Measurements from ENCODE around the gene CENPB. TPM values are rescaled to one million over a fixed set of nuclear protein-coding genes. Genes with fewer than 3 reads are reported as not detected.

The CENPB gene
- polyA plus RNA-seq, 1 donor from 2014 or later, result 37.9 TPM

DNA sequence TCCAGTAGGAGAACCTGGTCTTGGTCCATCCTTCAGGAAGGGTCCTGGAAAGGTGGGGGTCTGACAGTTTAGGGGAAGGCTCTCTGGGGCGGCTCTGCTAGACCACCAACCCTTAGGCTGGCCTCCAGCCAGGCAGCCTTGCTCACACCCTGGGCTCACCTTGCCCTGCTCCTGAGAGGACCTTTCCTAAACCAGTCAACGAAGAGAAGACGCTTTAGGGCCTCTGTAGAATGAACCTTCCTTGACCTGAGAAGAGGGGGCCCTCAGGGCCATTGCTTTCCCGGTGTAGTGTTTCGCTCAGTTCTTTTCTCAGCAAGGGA is 10.6 kb upstream of the CENPB start:
- no peaks in the 10 kb centered on the region for H3K9me2 ChIP-seq (ENCODE audit: insufficient read depth, low read length)
- H3K4me3 ChIP-seq (ENCODE audit: low read length), result no peak overlapping the region
- no peaks in the 10 kb centered on the region for H3K36me3 ChIP-seq (ENCODE audit: insufficient read depth, low read length)
- H3F3A ChIP-seq (ENCODE audit: insufficient read depth, low read length, poor library complexity, severe bottlenecking), result no peaks in the 10 kb centered on the region
- H3K27ac ChIP-seq (ENCODE audit: low read length), result no peak overlapping the region
- H3K9me3 ChIP-seq (ENCODE audit: low read length), result no peaks in the 10 kb centered on the region
- TF ChIP-seq SMC3 (conservative IDR thresholded peaks at IDR 0.05; ENCODE audit: poor library complexity), result no peak
- TF ChIP-seq EP300 (conservative IDR thresholded peaks at IDR 0.05; ENCODE audit: poor library complexity, severe bottlenecking), result no peak
- TF ChIP-seq EZH2 (IDR thresholded peaks at IDR 0.05; ENCODE audit: borderline replicate concordance, insufficient read depth, low read length, poor library complexity, severe bottlenecking), result no peak
- TF ChIP-seq TAF1 (IDR thresholded peaks at IDR 0.05; ENCODE audit: low read depth), result no peak
- TF ChIP-seq POLR2AphosphoS5 (IDR thresholded peaks at IDR 0.05), result no peak
- TF ChIP-seq, protein P1, sequence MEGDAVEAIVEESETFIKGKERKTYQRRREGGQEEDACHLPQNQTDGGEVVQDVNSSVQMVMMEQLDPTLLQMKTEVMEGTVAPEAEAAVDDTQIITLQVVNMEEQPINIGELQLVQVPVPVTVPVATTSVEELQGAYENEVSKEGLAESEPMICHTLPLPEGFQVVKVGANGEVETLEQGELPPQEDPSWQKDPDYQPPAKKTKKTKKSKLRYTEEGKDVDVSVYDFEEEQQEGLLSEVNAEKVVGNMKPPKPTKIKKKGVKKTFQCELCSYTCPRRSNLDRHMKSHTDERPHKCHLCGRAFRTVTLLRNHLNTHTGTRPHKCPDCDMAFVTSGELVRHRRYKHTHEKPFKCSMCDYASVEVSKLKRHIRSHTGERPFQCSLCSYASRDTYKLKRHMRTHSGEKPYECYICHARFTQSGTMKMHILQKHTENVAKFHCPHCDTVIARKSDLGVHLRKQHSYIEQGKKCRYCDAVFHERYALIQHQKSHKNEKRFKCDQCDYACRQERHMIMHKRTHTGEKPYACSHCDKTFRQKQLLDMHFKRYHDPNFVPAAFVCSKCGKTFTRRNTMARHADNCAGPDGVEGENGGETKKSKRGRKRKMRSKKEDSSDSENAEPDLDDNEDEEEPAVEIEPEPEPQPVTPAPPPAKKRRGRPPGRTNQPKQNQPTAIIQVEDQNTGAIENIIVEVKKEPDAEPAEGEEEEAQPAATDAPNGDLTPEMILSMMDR (IDR thresholded peaks at IDR 0.05; ENCODE audit: poor library complexity, severe bottlenecking), result no peak
- TF ChIP-seq MXI1 (conservative IDR thresholded peaks at IDR 0.05; ENCODE audit: poor library complexity, severe bottlenecking), result no peak
- TF ChIP-seq RAD21 (conservative IDR thresholded peaks at IDR 0.05), result no peak
- TF ChIP-seq, protein P2, sequence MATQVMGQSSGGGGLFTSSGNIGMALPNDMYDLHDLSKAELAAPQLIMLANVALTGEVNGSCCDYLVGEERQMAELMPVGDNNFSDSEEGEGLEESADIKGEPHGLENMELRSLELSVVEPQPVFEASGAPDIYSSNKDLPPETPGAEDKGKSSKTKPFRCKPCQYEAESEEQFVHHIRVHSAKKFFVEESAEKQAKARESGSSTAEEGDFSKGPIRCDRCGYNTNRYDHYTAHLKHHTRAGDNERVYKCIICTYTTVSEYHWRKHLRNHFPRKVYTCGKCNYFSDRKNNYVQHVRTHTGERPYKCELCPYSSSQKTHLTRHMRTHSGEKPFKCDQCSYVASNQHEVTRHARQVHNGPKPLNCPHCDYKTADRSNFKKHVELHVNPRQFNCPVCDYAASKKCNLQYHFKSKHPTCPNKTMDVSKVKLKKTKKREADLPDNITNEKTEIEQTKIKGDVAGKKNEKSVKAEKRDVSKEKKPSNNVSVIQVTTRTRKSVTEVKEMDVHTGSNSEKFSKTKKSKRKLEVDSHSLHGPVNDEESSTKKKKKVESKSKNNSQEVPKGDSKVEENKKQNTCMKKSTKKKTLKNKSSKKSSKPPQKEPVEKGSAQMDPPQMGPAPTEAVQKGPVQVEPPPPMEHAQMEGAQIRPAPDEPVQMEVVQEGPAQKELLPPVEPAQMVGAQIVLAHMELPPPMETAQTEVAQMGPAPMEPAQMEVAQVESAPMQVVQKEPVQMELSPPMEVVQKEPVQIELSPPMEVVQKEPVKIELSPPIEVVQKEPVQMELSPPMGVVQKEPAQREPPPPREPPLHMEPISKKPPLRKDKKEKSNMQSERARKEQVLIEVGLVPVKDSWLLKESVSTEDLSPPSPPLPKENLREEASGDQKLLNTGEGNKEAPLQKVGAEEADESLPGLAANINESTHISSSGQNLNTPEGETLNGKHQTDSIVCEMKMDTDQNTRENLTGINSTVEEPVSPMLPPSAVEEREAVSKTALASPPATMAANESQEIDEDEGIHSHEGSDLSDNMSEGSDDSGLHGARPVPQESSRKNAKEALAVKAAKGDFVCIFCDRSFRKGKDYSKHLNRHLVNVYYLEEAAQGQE (IDR thresholded peaks at IDR 0.05; ENCODE audit: borderline replicate concordance), result no peak
- H3K79me2 ChIP-seq (replicated peaks; ENCODE audit: insufficient read depth, low read length), result no peaks in the 10 kb centered on the region
- no peaks in the 10 kb centered on the region for H4K20me1 ChIP-seq (ENCODE audit: insufficient read depth)
- no peak overlapping the region for H2AFZ ChIP-seq (ENCODE audit: low read depth, low read length)
- H3K27me3 ChIP-seq (ENCODE audit: insufficient read depth, low read depth, low read length), result no peaks in the 10 kb centered on the region
- no peak overlapping the region for H3K4me2 ChIP-seq (ENCODE audit: low read length)
- no peak overlapping the region for H3K9ac ChIP-seq (ENCODE audit: low read length)

DNA sequence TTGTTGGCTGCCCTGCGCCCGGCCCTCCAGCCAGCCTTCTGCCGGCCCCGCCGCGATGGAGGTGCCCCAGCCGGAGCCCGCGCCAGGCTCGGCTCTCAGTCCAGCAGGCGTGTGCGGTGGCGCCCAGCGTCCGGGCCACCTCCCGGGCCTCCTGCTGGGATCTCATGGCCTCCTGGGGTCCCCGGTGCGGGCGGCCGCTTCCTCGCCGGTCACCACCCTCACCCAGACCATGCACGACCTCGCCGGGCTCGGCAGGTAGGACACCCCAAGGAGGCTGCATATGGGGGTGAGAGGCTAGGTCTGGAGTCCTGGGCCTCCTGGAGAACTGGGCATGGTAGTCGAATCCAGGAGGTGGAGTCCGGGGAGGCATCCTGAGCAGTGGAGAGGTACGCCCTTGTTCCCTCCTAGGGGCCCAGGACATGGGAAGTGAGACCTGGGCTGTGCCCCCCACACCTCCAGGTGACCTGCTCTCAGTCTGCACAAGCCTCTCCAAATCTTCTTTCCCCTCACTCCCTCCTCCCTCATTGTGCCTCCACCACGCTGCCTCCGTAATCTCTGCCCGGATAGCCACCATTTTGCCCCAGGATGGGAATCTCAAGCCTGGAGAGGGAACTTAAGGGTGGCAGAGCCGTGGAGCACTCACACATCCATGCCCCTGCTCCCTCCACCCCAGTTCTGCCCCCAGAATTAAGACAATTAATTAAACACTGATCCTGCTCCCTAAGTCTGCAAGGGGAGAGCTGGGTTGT is 10.1 kb upstream of the CENPB start:
- Histone ChIP-seq H3K4me2 (ENCODE audit: low read length) (no peak overlapping the region), H3K36me3 (ENCODE audit: insufficient read depth, low read length) (no peaks in the 10 kb centered on the region), H3K27ac (ENCODE audit: low read length) (no peak overlapping the region), H3K4me3 (ENCODE audit: low read length) (peak overlapping the region; percentile 79), H4K20me1 (ENCODE audit: insufficient read depth) (no peaks in the 10 kb centered on the region), H3K9me3 (ENCODE audit: low read length) (no peaks in the 10 kb centered on the region), H3K9ac (ENCODE audit: low read length) (no peak overlapping the region), H3K79me2 (replicated peaks; ENCODE audit: insufficient read depth, low read length) (no peaks in the 10 kb centered on the region), H3K27me3 (ENCODE audit: insufficient read depth, low read depth, low read length) (no peaks in the 10 kb centered on the region), H3F3A (ENCODE audit: insufficient read depth, low read length, poor library complexity, severe bottlenecking) (no peaks in the 10 kb centered on the region), H2AFZ (ENCODE audit: low read depth, low read length) (no peak overlapping the region), H3K9me2 (ENCODE audit: insufficient read depth, low read length) (no peaks in the 10 kb centered on the region)
- TF ChIP-seq, protein P2 (IDR thresholded peaks at IDR 0.05; ENCODE audit: borderline replicate concordance), result no peak
- TF ChIP-seq RAD21 (conservative IDR thresholded peaks at IDR 0.05), result no peak
- no peak for TF ChIP-seq EP300 (conservative IDR thresholded peaks at IDR 0.05; ENCODE audit: poor library complexity, severe bottlenecking)
- no peak for TF ChIP-seq MXI1 (conservative IDR thresholded peaks at IDR 0.05; ENCODE audit: poor library complexity, severe bottlenecking)
- no peak for TF ChIP-seq EZH2 (IDR thresholded peaks at IDR 0.05; ENCODE audit: borderline replicate concordance, insufficient read depth, low read length, poor library complexity, severe bottlenecking)
- no peak for TF ChIP-seq SMC3 (conservative IDR thresholded peaks at IDR 0.05; ENCODE audit: poor library complexity)
- no peak for TF ChIP-seq POLR2AphosphoS5 (IDR thresholded peaks at IDR 0.05)
- TF ChIP-seq TAF1 (IDR thresholded peaks at IDR 0.05; ENCODE audit: low read depth), result no peak
- TF ChIP-seq, protein P1 (IDR thresholded peaks at IDR 0.05; ENCODE audit: poor library complexity, severe bottlenecking), result no peak

Measured in neural cell (in vitro differentiated cells).